Myocyte (in vitro differentiated cells): Measurements from ENCODE around the gene CREB5. TPM values are rescaled to one million over a fixed set of nuclear protein-coding genes. Genes with fewer than 3 reads are reported as not detected.
A peak's percentile ranks its signal among the peaks of the same experiment; 100 is the strongest.

Experiments used
- DNase-seq: peaks from one replicate; pipeline ENCODE4 v3.0.0-alpha.2; 2012; ENCODE audit warnings: low read depth
- total RNA-seq: library from RNA; depleted of rRNA; stranded (reverse); fragments of >200 nt; gene quantifications from 2 replicates; pipeline ENCODE4 v1.2.3, GENCODE V29; 2014

Gene CREB5
- total RNA-seq, 1 donor from 2014 or later, result 3.7 TPM

- no peak for DNase-seq
These were observed 289.9 kb downstream of the CREB5 start for GRCh38 chr7:28702171-28702570.

GRCh38 chr7:28703037-28703765 is 290.9 kb downstream of the CREB5 start:
- peak; percentile 72 for DNase-seq

- DNase-seq, result no peak
These were observed 292.4 kb downstream of the CREB5 start for GRCh38 chr7:28704706-28705105.

GRCh38 chr7:28705350-28705749 is 293.0 kb downstream of the CREB5 start:
- no peak for DNase-seq

GRCh38 chr7:28706584-28706983 is 294.3 kb downstream of the CREB5 start:
- DNase-seq, result no peak

- no peak for DNase-seq
These were observed 295.0 kb downstream of the CREB5 start for GRCh38 chr7:28707291-28707690.

GRCh38 chr7:28708033-28708951 is 296.0 kb downstream of the CREB5 start:
- DNase-seq, result peak; percentile 60

GRCh38 chr7:28709748-28710147 is 297.4 kb downstream of the CREB5 start:
- no peak for DNase-seq

- DNase-seq, result no peak
These were observed 298.8 kb downstream of the CREB5 start for GRCh38 chr7:28711114-28711513.

GRCh38 chr7:28714459-28715120 is 302.3 kb downstream of the CREB5 start:
- no peak for DNase-seq

- DNase-seq, result no peak
These were observed 305.2 kb downstream of the CREB5 start for GRCh38 chr7:28717445-28718054.

- no peak for DNase-seq
These were observed 305.8 kb downstream of the CREB5 start for GRCh38 chr7:28718055-28718481.

- DNase-seq, result no peak
These were observed 306.2 kb downstream of the CREB5 start for GRCh38 chr7:28718545-28718944.

- DNase-seq, result no peak
These were observed 310.4 kb downstream of the CREB5 start for GRCh38 chr7:28722684-28723083.

GRCh38 chr7:28723336-28723735 is 311.0 kb downstream of the CREB5 start:
- no peak for DNase-seq

GRCh38 chr7:28724563-28724962 is 312.2 kb downstream of the CREB5 start:
- DNase-seq, result no peak

- no peak for DNase-seq
These were observed 312.8 kb downstream of the CREB5 start for GRCh38 chr7:28725045-28725642.

GRCh38 chr7:28725911-28726310 is 313.6 kb downstream of the CREB5 start:
- DNase-seq, result peak; percentile 46

GRCh38 chr7:28726555-28726954 is 314.2 kb downstream of the CREB5 start:
- DNase-seq, result peak; percentile 61

- peak; percentile 40 for DNase-seq
These were observed 317.0 kb downstream of the CREB5 start for GRCh38 chr7:28729281-28729680.

- no peak for DNase-seq
These were observed 317.4 kb downstream of the CREB5 start for GRCh38 chr7:28729727-28730126.
